ENCODE results near the gene CLIC1.

CLIC1 gene

DNA sequence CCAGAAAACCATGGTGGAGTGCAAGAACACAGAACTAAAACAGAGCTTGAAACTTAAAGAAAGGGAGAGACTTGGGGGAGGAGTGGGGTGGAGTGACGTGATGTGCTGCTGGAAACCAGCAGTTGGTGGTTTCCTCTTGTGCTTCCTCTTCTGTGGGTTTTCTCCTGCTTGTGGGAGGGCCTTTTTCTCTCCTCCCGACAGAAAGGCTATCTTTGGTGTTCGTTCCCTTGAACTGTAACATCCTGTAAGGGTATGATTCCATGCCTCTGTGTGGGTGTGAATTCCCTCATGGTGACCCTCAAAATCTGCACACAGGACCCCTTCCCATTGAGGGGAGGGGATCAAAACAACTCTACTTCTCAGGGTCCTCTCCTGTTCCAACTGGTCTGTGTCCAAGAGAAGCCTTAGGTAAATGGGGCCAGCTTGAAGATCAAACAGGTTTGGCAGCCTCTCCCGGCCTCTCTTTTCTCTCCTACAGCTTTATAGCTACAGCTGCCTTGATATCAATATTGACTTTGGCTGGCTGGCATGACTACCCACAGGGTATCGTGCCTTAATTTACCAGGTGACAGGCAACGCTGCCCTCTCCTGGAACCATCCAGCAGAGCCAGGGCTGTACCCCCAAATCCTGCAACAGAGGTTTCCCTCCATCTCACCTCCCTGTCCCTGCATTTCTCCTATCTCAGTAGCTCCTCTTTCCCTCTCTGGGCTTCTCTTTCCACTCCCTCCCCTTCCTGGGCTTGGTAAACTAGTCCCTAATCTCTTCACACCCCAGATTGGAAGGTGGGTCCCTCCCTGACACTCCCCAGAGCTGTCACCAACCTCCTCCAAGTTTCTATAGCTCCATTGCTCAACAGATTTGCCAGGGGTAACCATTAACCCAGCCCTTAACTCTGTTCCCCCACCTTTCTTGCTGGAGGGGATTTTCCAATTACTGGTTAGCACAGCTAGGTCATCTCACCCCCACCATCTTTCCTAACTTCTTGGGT lies 2.0 kb upstream of the CLIC1 start:
- DNase-seq: peak; percentile 75

DNA sequence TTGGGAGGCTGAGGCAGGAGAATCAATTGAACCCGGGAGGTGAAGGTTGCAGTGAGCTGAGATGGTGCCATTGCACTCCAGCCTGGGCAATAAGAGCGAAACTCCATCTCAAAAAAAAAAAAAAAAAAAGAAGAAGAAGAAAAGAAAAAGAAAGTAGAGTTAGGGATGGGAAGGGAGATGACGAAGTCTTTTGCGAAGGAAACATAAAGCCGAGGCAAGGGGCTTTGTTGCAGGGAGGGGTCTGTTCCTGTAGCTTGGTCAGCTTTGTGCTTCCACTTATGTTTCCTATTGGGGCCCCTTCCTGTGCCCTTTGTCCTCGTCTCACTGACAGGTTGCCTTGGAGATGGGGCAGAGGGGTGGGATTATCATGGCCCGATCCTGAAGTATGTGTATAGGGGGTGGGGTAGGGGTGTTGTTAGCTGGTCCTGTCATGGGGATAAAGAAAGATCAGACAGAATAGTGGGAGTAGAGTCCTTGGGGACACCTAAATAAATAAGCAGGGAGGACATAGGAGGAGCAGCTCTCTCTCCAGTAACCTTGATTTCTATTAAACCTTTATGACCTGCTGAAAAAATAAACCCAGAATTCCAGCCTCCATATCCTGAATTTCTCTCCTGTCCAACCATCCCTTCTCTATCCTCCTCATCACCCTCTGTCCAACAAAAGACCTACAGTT lies 1.1 kb upstream of the CLIC1 start:
- no peak for DNase-seq

DNA sequence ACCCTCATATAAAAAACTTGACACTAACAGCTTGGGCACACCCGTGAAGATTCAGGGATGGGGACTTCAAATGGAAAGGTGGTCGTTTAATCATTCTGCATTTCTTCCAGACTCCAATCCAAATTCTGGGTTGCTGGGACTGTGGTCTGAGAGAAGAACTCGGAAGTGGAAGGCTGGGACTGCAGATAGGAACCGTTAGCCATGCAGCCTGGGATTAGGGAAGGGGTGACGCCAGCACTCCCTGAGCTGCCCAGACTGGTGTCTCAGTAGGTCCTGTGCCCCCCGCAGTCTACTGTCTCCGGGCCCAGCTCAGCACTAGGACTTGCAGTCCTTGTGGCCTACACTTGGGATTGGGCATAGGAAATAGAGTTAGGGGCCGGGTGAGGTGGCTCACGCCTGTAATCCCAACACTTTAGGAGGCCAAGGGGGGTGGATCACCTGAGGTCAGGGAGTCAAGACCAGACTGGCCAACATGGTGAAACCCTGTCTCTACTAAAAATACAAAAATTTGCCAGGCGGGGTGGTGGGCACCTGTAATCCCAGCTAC lies 511 bp upstream of the CLIC1 start:
- DNase-seq: no peak

DNA sequence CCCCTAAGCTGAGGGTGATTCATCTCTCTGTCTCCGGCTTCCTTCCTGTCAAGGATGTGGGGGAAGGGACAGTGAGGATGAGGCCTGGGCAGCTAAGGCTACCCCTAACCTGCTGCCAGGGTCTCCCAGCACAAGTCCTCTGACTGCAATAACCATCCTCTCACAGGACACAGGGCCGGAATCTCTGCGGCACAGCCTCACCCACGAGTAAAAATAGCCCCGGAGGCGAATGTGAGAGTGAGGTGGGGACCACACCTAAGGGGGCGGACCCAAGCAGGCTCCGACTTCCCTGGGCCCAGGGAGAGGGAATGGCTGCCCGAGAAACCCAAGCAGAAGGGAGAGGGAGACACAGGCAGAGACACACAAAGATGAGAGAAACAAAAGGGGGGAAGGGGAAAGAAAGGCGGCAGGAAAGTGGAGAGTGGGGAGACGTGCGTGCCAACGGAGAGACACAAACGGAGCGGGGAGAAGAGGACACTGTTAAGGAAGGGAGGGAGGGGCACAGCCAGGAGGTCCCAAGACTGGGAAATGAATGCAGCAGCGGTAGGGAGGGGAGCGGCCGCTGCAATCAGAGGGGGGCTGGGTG lies 1.4 kb downstream of the CLIC1 start:
- no peak for DNase-seq

DNA sequence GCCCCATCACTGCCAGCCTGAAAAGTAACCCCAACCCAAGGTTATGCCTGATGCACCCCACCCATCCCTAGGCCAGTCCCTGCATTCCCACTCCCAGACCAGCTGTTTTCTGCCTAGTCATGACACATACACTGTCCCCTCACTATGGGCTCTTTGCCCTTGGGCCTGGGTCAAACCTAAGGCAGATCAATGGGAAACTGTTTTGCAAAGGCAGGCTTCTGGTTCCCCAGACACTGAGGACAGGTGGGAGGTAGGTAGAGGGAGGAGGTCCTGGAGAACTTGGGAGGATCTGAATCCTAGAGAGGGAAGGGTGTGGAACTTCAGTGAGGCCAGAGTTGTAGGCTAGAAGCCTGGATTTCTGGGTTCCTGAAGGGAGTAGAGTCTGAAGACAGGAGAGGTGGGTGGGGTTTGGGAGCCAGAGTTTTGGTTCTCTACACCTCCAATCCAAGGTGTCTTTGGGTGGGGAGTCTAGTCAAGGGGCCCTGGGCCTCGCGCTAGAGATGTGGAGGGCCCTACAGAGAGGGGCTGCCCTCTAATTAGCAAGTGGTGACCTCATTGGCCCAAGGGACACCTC lies 2.0 kb downstream of the CLIC1 start:
- DNase-seq: no peak

DNA sequence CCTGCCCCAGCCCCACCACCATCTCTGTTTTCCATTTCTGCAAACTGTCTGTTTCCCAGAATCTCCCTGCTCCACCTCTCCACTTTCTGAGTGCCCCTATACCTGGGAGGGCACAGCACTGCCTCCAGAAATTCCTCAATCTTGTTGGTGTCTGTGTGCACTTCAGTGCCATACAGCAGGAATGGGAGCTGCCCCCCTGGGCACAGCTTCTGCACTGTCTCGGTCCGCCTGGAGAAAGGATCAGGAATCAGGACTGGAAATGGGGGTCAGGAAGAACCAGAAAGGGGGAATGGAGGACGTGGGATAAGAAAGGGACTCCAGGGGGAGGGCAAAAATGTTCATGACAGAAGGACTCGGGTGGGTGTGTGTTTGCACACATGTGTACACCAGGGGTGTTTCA lies 2.6 kb downstream of the CLIC1 start:
- DNase-seq: no peak

DNA sequence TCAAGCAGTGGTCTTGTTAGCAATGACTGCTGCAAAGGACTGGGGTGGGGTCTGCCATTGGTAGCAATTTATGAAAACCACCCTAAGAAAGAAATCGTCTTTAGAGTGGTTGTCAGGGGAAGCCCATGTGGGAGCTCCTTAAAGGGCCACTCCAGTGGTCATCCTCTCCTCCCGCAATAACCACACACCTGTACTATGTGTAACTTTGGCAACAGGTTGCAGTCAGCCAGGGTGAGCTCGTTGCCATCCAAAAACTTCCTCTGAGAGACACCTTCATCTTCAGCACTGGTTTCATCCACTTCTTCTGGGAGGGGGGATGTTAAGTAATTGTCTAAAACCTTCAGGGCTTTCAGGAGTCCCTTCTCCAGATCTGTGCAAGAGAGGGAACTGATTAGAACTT lies 4.3 kb downstream of the CLIC1 start:
- DNase-seq: no peak

DNA sequence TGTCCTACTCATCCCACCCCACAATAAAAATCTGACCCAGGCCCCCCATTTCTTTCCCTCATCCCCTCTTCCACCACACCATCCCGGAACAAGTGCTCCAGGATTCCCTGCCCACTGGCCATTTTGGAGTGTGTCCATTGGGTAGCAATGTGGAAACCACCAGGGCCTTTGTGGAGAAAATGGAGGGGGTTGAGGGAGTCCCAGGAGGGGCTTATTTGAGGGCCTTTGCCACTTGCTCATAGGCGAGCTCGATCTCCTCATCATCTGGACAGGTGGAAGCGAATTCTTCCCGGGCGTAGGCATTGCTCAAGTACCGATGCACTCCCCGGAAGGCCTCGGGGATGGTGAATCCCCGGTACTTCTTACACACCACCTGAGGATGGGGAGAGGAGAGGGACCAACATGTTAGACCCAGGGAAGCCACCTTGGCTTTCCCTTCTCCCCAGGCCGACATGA lies 5.7 kb downstream of the CLIC1 start:
- DNase-seq: no peak

DNA sequence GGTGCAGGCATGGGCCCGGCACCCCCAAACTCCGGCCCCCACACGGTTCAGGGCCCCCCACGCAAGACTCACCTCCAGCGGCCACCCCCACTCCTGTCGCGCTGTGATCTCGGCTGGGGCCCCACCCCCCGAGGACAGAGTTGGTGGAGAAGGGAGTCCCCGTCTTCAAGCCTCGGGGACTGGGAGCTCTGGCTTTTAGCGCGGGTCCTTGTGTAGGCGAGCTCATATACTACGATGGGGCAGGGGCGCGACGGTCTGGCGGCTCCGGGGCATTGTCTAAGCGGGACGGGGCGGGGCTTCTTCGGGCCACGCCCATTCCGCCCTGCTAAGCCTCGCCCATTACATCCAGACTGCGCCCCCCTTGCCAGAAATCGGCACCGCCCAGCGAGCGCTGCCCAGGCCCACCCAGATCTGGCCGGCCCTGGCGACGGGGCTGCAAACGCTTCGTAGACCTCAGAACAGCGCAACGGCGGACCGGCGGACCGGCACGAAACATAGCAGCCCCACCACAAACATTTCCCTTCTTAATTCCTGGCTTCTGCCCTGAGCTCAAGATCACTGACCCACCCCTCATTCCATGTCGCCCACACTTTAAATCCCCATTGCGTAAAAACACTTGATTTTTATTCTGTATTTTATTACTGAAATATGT lies 6.2 kb downstream of the CLIC1 start:
- DNase-seq: no peak

DNA sequence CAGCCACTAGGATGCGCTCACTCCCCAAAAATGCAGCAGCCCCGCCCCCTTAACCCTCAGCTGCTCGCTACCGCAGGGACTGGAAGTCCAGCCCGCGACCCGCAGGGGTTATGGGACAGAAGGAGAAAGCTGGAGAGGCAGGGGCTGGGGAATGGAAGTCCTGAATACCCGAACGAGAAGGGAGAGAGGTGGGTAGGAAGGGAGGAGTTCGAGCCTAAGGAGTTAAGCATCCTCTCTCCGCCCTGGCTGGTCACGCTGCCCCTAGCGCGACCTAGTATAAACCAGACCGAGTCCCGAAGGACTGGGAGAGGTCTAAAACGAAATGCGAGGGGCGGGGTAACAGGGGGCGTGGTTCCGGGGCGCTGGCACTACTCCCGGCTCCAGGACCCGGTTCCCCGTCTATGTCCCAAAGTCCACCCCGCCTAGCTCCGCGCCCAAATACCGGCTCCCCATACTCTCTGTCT lies 6.8 kb downstream of the CLIC1 start:
- no peak for DNase-seq

DNA sequence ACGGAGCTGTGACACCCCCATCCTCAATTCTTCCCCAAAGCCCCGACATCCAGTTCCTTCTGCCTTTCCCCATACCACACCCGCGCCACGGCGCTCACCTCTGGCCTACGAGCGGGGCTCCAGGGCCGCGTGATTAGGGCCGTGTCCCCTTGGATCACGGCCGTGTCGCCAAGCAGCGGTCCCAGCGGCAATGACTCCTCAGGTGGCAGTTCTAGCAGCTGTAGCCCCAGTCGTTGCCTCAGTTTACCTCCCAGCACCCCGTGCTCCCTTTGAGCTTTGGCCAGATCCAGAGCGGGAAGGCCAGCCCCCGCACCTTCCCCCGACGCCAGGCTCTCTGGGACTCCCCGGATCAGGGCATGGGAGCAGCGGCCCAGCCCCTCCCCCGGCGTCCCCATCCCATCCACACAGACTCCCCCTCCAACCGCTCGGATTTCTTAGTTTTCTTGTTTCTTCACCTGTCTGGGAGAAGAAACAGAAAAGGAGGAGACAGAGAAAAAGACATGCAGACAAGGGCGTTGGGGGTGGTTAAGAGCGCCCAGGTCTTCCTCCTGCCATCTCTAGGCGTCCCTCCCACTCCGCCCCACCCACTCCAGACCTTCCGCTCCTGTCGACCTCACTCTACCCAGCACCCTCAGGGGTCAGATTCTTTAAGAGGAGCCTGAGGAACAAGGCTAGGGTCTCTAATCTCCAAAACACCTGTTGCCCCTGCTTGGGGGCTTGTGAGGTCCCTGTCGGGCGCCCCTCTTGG lies 7.4 kb downstream of the CLIC1 start, which contains the start of gene DDAH2:
Gene DDAH2 (minus strand): TSS at position 533 of the 748 bp plus-strand sequence. CDS start 138 bp downstream, at position 395.
- DNase-seq: no peak

DNA sequence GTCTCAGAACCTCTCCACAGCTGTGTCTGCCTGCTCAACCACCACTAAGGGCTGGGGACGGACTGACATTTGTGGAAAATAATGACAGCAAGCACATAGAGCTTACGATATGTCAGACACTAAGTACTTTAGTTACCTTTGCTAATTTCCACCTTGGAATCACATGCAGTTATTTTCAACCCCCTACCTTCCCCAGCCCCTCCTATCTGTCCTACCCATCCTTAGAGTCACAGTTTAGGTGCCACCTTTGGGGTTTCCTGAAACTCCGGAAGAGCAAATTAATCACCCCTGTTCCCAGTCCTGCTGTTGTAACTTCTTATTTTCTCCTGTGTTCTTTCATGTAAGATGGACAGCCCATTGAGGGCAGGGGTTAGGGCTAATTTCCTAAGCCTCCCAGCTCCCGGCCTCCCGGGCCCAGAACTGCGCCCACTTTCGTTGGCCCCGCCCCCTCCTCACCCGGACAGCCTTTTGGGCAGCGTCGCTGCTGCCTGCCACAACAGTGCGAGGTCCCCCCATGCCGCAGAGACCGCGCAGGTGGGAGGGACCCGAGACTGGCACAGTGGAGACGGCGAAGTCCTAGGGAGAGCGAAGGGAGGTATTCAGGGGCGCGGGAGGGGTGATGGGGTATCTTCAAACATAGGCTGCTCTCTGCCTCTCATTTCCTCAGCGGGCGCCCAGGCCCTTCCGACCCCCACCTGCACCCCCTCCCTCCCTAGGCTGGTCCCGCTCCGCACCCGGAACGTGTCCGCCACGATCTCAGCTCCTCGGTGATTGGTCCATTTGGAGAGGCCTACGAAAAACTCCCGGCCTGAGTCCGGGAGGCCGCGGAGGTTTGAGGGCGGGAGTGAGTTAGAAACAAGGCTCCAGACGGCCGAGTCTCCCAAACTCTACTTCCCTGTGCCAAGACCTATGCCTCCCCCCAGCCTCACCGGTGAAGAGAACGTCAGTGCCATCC lies 8.3 kb downstream of the CLIC1 start:
- DNase-seq: no peak

DNA sequence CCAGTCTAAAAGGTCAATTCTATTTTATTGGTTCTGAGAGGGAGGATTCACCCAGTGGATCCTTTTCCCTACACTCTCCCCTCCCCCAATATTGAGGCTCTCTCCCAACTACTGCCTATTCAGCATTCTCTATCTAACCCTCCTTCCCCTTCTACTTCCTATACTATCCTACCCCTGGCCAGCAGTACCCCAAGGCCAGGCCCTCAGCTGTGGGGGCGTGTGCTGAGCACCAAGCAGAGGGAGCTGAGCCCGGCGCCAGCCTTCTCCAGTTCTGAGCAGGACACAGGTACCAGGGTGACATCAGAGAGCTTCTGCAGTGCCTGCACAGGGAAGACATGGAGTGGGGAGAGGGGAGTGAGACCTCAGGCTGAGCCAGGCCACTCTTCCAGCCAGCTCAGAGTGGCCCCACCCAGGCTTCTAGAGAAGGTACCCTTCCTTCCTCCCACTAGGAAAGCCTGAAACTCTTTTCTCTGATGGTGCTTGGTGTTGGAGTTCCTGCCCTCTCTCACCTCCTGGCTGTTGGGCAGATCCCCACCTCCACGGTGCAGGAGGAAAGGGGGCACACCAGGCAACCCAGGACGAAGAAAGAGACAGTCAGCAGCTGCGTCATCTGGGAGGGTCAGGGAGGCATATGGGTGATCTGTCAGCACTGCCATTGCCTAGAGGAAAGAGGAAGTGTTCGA lies 9.2 kb downstream of the CLIC1 start:
- DNase-seq: no peak

DNA sequence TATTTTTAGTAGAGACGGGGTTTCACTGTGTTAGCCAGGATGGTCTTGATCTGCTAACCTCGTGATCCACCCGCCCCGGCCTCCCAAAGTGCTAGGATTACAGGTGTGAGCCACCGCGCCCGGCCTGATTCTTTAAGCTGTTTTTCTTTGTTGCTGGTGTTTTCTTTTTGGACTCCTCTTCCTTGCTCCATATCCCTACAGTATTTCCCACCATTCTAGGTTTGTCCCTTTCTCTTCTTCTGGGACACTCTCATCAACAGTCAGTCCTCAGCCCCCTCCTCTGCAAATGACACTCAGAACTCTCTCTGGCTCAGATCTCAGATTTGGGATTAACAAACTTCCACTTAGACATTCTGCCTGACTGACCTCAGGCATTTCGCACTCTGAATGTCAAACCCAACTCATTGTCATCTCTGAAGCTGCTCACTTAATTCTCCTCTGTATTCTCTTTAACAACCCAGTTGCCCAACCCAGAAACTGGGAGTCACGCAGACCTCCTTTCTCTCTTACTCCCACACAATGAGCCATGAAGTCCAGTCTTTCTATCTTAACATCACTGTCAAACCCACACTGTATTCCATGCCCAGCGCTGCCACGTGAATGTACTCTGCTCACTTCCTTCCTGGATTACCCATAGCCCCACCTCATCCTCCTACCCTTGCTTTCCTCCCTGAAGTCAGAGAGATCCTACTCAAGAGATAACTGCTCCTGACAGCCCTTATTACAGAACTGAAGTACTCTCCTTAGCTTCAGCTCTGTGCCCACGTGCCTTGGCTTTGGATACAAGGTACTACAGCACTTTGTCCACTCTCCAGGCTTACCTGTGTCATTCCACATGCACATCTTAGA lies 10.6 kb downstream of the CLIC1 start:
- no peak for DNase-seq

DNA sequence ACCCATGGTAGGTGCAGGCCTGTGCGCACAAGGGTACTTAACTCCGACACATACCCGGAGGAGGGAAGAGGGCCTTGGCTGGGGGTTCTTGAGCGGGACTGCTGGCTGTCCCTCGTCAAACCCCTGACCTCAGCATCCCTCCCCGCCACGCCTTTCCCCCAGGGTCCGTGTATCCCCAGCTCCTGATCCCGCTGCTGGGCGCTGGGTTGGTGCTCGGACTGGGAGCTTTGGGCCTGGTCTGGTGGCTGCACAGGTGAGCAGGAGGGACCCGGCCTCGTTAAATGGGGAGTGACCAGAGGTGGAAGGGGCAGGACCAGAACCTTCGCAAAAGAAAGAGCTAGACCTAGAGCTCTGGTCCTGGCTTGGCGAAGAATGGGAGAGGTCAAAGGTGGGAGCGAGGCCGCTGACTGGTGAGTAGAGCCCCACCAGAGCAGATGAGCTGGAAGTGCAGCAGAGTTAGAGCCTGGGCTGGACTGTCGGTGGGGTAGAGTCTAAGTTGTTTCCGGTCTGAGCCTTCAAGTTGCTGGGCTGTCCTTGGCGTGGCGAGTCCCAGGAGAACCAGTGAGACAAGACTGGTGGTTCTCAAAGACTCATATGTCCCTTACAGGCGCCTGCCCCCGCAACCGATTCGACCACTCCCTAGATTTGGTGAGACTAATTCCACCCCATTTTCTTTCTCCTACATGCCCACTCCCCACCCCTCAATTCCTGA lies 12.2 kb downstream of the CLIC1 start:
- no peak for DNase-seq

DNA sequence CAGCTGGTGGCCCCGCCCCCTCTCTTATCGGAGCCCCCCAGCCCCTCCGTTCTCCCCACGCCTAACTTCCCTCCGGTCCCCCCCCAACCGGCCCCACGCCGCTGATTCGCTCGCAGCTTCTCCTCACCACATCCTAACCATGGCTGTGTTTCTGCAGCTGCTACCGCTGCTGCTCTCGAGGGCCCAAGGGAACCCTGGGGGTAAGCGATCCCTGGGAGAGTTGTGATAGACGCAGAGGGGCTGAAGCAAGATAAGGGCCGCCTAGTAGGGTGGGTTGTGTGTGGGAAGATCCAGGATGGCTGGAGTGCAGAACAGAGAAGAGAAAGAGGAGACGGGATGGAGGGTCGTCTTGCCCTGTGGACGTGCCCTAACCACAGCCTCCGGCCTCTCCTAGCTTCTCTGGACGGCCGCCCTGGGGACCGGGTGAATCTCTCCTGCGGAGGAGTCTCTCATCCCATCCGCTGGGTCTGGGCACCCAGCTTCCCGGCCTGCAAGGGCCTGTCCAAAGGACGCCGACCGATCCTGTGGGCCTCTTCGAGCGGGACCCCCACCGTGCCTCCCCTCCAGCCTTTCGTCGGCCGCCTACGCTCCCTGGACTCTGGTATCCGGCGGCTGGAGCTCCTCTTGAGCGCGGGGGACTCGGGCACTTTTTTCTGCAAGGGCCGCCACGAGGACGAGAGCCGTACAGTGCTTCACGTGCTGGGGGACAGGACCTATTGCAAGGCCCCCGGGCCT lies 12.9 kb downstream of the CLIC1 start, which contains the start of gene MPIG6B:
Gene MPIG6B (plus strand): TSS at position 129 of the 735 bp plus-strand sequence. CDS start 11 bp downstream, at position 140.
- no peak for DNase-seq

DNA sequence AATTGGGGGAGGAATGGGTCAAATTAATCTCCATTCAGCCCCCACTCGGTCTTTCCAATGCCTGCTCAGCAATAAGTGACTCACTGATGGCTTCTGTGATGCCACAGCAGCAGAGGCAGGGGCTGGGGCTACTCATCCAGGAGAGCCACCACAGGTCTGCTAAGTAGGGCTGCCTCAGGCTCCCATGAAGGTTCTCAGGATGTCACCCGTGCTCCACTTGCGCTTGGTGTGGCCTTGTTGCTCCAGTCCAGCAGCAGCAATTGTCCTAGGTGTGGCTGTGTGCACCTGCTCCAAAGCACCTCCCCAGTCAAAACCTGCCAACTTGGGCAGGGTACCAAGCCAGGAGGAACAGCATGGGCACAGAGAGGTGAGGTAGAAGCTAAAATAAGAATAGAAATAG lies 14.2 kb downstream of the CLIC1 start:
- DNase-seq: no peak

All from SHP77 treated with DMSO at 0.1 percent for 48 hours (cell line).